CD4-positive, alpha-beta memory T cell (primary cell): ENCODE data around the gene BCR. TPM values are rescaled to one million over a fixed set of nuclear protein-coding genes. Genes with fewer than 3 reads are reported as not detected.

ENCODE experiments used
- CTCF ChIA-PET: fragments of 350-600 bp; sonication (Branson Sonifier 250); formaldehyde crosslinking; loops from one replicate; lab custom pipeline; 2021; ENCODE audit warnings: inconsistent platforms; ENCODE audit not compliant: partially characterized antibody; lab: Charles Lee
- POLR2A ChIA-PET: fragments of 350-600 bp; sonication (Branson Sonifier 250); formaldehyde crosslinking; loops from one replicate; lab custom pipeline; 2021; ENCODE audit not compliant: partially characterized antibody; lab: Charles Lee
- DNase-seq, 5 donors: peaks; one replicate each; pipeline versions ENCODE4 v3.0.0 to v3.0.0-alpha.2; 2020 to 2022; ENCODE audit warnings: mixed read lengths in 1 of 5
- H3K27ac ChIP-seq: one replicate; pipeline ENCODE4 v1.7.0; 2013; ENCODE audit warnings: low read depth, low read length
- H3K27me3 ChIP-seq: 2 replicates; pipeline ENCODE4 v1.7.0; 2013; ENCODE audit warnings: mild to moderate bottlenecking, low read length, moderate library complexity; ENCODE audit not compliant: insufficient read depth
- H3K36me3 ChIP-seq: 2 replicates; pipeline ENCODE4 v1.7.0; 2013; ENCODE audit warnings: mild to moderate bottlenecking, low read length, moderate library complexity; ENCODE audit not compliant: insufficient read depth
- H3K4me1 ChIP-seq: 2 replicates; pipeline ENCODE4 v1.7.0; 2013; ENCODE audit warnings: mild to moderate bottlenecking, low read length, moderate library complexity; ENCODE audit not compliant: insufficient read depth
- H3K4me3 ChIP-seq, 2 donors: one replicate each; pipeline ENCODE4 v1.7.0; 2013; ENCODE audit warnings: low read length in 2 of 2, mild to moderate bottlenecking in 1 of 2
- H3K9me3 ChIP-seq, 2 donors: one replicate each; pipeline ENCODE4 v1.7.0; 2013; ENCODE audit warnings: low read length in 2 of 2, control low read depth in 1 of 2; ENCODE audit not compliant: control insufficient read depth in 1 of 2
- H3K27ac Mint-ChIP-seq, 7 donors: one replicate each; pipeline ENCODE4 v1.8.0; 2020 to 2021; ENCODE audit warnings: mixed read lengths in 7 of 7, mild to moderate bottlenecking in 6 of 7, inconsistent platforms in 3 of 7, moderate library complexity in 3 of 7
- H3K27me3 Mint-ChIP-seq, 2 donors: one replicate each; pipeline ENCODE4 v1.8.0; 2020 to 2021; ENCODE audit warnings: mixed read lengths in 2 of 2
- H3K36me3 Mint-ChIP-seq, 2 donors: one replicate each; pipeline ENCODE4 v1.8.0; 2020 to 2021; ENCODE audit warnings: mixed read lengths in 2 of 2, inconsistent platforms in 1 of 2, mild to moderate bottlenecking in 1 of 2
- H3K4me1 Mint-ChIP-seq, 4 donors: one replicate each; pipeline ENCODE4 v1.8.0; 2020 to 2021; ENCODE audit warnings: mixed read lengths in 4 of 4, mild to moderate bottlenecking in 1 of 4
- H3K4me3 Mint-ChIP-seq, 8 donors: one replicate each; pipeline ENCODE4 v1.8.0; 2020 to 2021; ENCODE audit warnings: mixed read lengths in 8 of 8, mild to moderate bottlenecking in 7 of 8, moderate library complexity in 6 of 8, inconsistent platforms in 3 of 8
- H3K9me3 Mint-ChIP-seq, 8 donors: one replicate each; pipeline ENCODE4 v1.8.0; 2020 to 2021; ENCODE audit warnings: mixed read lengths in 8 of 8, mild to moderate bottlenecking in 5 of 8, inconsistent platforms in 3 of 8, moderate library complexity in 1 of 8
- intact Hi-C: fragments of 100-400 bp; cut with micrococcal nuclease; formaldehyde crosslinking; loops from one replicate; pipeline ENCODE4 v1.15.1; 2023
- polyA plus RNA-seq, 2 donors: library from polyadenylated mRNA; unstranded; fragments of 300-500 nt; fragmentation: Illumina TruSeq; gene quantifications; one replicate each; pipeline ENCODE4 v1.2.3, GENCODE V29; 2021
- total RNA-seq, 2 experiments: library from RNA; stranded (reverse); gene quantifications; one replicate each; pipeline ENCODE4 v1.2.3, GENCODE V29; 2021

BCR gene
- total and polyA plus RNA-seq, 4 experiments from 2014 or later = 3.3 to 75.6 (median 51.2) TPM

DNA sequence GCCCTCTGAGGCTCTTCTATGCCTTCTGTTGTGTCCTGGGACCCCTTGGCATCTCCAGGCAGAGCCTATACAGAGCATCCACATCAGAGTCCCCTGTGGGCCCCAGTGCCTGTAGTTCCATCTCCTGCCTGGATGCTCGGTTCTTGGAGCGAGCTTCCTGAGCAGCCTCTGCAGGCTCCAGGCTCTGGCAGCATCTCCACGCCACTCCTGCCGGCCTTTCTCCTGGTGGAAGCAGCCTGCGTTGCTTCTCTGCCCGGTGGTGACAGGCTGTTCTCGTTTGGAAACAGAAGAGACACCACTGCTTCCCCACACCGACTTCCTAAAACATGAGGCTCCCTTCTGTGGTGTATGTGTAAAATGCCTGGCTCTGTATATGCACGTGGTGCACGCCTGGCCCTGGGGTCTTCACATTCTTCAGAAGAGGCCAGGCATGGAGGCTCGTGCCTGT is 52.8 kb downstream of the BCR start:
- H3K9me3 Mint-ChIP-seq = peaks cover 0 to 19% (median 15%) of the 10 kb centered on the region in 8 donors
- POLR2A ChIA-PET = interaction anchor here (1.1 kb wide), 1 partner anchor 10 kb away, joined by 4 read pairs; no protein-coding TSS in a partner anchor
- no peak for DNase-seq
- H3K4me1 Mint-ChIP-seq = peaks cover 33 to 92% (median 56%) of the 10 kb centered on the region in 4 donors
- H3K27me3 Mint-ChIP-seq = no peaks in the 10 kb centered on the region
- peaks cover 22 to 31% of the 10 kb centered on the region in 2 donors for H3K36me3 Mint-ChIP-seq
- no peak overlapping the region for H3K4me3 ChIP-seq
- H3K27ac Mint-ChIP-seq = peak overlapping the region in 6 of 7 donors; percentile 54 to 82 (median 68)
- H3K36me3 ChIP-seq = no peaks in the 10 kb centered on the region
- CTCF ChIA-PET = no interaction called here
- H3K27me3 ChIP-seq = no peaks in the 10 kb centered on the region
- peaks cover 61% of the 10 kb centered on the region for H3K4me1 ChIP-seq
- no peak overlapping the region for H3K27ac ChIP-seq
- no peak overlapping the region for H3K4me3 Mint-ChIP-seq
- peaks cover 0 to 8% of the 10 kb centered on the region in 2 donors for H3K9me3 ChIP-seq
- intact Hi-C loops = no loop called here

DNA sequence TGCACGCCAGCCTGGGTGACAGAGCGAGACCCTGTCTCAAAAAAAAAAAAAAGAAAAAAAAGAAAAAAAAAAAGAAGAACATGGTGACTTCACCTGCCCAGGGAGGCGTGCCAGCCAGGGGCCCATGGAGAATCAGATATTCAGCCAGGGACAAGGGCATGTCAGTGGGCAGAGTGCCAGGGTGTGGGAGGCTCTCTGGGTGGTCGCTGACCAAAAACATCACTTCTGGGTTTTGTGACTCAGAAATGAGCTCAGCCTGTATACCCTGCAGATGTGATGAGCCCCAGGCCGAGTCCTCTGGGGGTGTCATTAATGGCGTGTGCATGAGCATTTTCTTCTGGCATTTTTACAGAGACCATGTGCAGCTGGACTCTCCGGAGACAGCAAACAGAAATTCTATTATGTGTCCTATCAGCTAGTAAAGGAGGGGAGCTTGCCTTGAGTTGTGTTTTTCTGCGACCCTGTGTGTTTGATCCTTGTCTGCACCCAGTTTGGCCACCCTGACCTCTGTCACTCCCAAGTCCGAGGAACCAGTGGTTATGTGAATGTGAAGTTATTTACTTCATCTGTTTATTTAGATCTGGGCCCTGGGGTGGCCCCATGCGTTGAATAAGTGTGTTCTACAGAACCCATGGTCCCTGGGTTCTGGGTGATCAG is 53.6 kb downstream of the BCR start:
- Mint-ChIP-seq H3K27me3 (no peaks in the 10 kb centered on the region), H3K27ac (peak overlapping the region in 6 of 7 donors; percentile 49 to 88 (median 74)), H3K36me3 (peaks cover 16 to 27% of the 10 kb centered on the region in 2 donors), H3K4me1 (peaks cover 36 to 91% (median 56%) of the 10 kb centered on the region in 4 donors), H3K9me3 (peaks cover 0 to 13% (median 8%) of the 10 kb centered on the region in 8 donors), H3K4me3 (no peak overlapping the region)
- DNase-seq = no peak
- CTCF ChIA-PET = interaction anchor here (0.7 kb wide), 1 partner anchor 47 kb away, joined by 3 read pairs; no protein-coding TSS in a partner anchor
- Histone ChIP-seq H3K9me3 (peaks cover 0 to 2% of the 10 kb centered on the region in 2 donors), H3K4me3 (no peak overlapping the region), H3K27ac (no peak overlapping the region), H3K4me1 (peaks cover 65% of the 10 kb centered on the region), H3K36me3 (no peaks in the 10 kb centered on the region), H3K27me3 (no peaks in the 10 kb centered on the region)
- intact Hi-C loops = no loop called here
- POLR2A ChIA-PET = no interaction called here

- H3K4me3 Mint-ChIP-seq = no peak overlapping the region
- H3K27ac Mint-ChIP-seq = peak overlapping the region; percentile 13 to 88 (median 65)
- no peak overlapping the region for H3K4me3 ChIP-seq
- peaks cover 39 to 92% (median 57%) of the 10 kb centered on the region in 4 donors for H3K4me1 Mint-ChIP-seq
- peaks cover 60% of the 10 kb centered on the region for H3K4me1 ChIP-seq
- intact Hi-C loops = no loop called here
- H3K9me3 ChIP-seq = no peaks in the 10 kb centered on the region
- ChIA-PET POLR2A (interaction anchor here (2.1 kb wide), 1 partner anchor 8 kb away, joined by 9 read pairs; no protein-coding TSS in a partner anchor), CTCF (interaction anchor here (0.7 kb wide), 1 partner anchor 47 kb away, joined by 3 read pairs; no protein-coding TSS in a partner anchor)
- no peaks in the 10 kb centered on the region for H3K36me3 ChIP-seq
- peaks cover 0 to 6% (median 3%) of the 10 kb centered on the region in 8 donors for H3K9me3 Mint-ChIP-seq
- H3K27ac ChIP-seq = no peak overlapping the region
- no peaks in the 10 kb centered on the region for H3K27me3 Mint-ChIP-seq
- no peak for DNase-seq
- H3K36me3 Mint-ChIP-seq = peaks cover 9 to 20% of the 10 kb centered on the region in 2 donors
- no peaks in the 10 kb centered on the region for H3K27me3 ChIP-seq
Observed at GRCh38 chr22:23234409-23235161, 54.3 kb downstream of the BCR start.

DNA sequence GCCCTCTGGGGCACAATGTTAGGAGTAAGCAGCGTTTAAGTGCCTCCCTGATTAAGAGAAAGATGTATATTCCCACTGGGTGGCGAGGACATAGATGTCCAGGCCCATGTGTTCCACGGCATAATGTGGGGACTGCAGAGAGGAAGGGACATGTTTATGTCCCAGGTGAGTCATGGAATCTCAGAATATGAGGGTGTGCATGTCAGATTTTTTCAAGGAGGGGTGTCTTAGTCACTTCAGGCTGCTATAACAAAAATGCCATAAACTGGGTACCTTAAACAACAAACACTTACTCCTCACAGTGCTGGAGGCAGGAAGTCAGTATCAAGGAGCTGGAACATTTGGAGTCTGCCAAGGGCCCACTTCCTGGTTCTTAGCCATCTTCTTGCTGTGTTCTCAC is 55.1 kb downstream of the BCR start:
- intact Hi-C loops = no loop called here
- H3K27me3 Mint-ChIP-seq = no peaks in the 10 kb centered on the region
- Histone ChIP-seq H3K36me3 (no peaks in the 10 kb centered on the region), H3K27ac (no peak overlapping the region), H3K9me3 (no peaks in the 10 kb centered on the region), H3K4me3 (no peak overlapping the region), H3K4me1 (peaks cover 52% of the 10 kb centered on the region), H3K27me3 (no peaks in the 10 kb centered on the region)
- peak overlapping the region in 1 of 8 donors; percentile 47 for H3K4me3 Mint-ChIP-seq
- DNase-seq = no peak
- CTCF ChIA-PET = interaction anchor here (0.6 kb wide), 1 partner anchor 57 kb away, joined by 3 read pairs; no protein-coding TSS in a partner anchor
- POLR2A ChIA-PET = interaction anchor here (2.1 kb wide), 1 partner anchor 9 kb away, joined by 9 read pairs; no protein-coding TSS in a partner anchor
- H3K36me3 Mint-ChIP-seq = peaks cover 5 to 11% of the 10 kb centered on the region in 2 donors
- peaks cover 36 to 89% (median 52%) of the 10 kb centered on the region in 4 donors for H3K4me1 Mint-ChIP-seq
- peak overlapping the region; percentile 15 to 89 (median 63) for H3K27ac Mint-ChIP-seq
- peaks cover 0 to 3% (median 0%) of the 10 kb centered on the region in 8 donors for H3K9me3 Mint-ChIP-seq

- H3K9me3 ChIP-seq = no peaks in the 10 kb centered on the region
- POLR2A ChIA-PET = interaction anchor here (2.1 kb wide), 1 partner anchor 10 kb away, joined by 9 read pairs; no protein-coding TSS in a partner anchor
Observed at GRCh38 chr22:23236026-23236425, 55.7 kb downstream of the BCR start.

GRCh38 chr22:23236440-23237184 is 56.3 kb downstream of the BCR start:
- Histone ChIP-seq H3K4me1 (peaks cover 56% of the 10 kb centered on the region), H3K27me3 (no peaks in the 10 kb centered on the region), H3K9me3 (no peaks in the 10 kb centered on the region), H3K4me3 (no peak overlapping the region), H3K27ac (no peak overlapping the region), H3K36me3 (no peaks in the 10 kb centered on the region)
- ChIA-PET CTCF (interaction anchor here (0.9 kb wide), 1 partner anchor 54 kb away, joined by 3 read pairs; no protein-coding TSS in a partner anchor), POLR2A (interaction anchor here (1.3 to 3.1 kb wide), 3 partner anchors 10 to 55 kb away, joined by 4 to 11 read pairs (median 9); no protein-coding TSS in a partner anchor)
- H3K4me3 Mint-ChIP-seq = peak overlapping the region in 5 of 8 donors; percentile 12 to 54 (median 26)
- no peak for DNase-seq
- intact Hi-C loops = no loop called here
- no peaks in the 10 kb centered on the region for H3K27me3 Mint-ChIP-seq
- peaks cover 0 to 3% (median 0%) of the 10 kb centered on the region in 8 donors for H3K9me3 Mint-ChIP-seq
- H3K36me3 Mint-ChIP-seq = peaks cover 5 to 11% of the 10 kb centered on the region in 2 donors
- H3K27ac Mint-ChIP-seq = peak overlapping the region in 6 of 7 donors; percentile 24 to 90 (median 74)
- peaks cover 41 to 91% (median 61%) of the 10 kb centered on the region in 4 donors for H3K4me1 Mint-ChIP-seq

More at GRCh38 chr22:23236026-23236425, 55.7 kb downstream of the BCR start:
- H3K27ac Mint-ChIP-seq = peak overlapping the region in 6 of 7 donors; percentile 63 to 82 (median 69)
- no peaks in the 10 kb centered on the region for H3K27me3 Mint-ChIP-seq
- H3K9me3 Mint-ChIP-seq = peaks cover 0 to 3% (median 0%) of the 10 kb centered on the region in 8 donors
- intact Hi-C loops = no loop called here
- Histone ChIP-seq H3K27ac (no peak overlapping the region), H3K4me1 (peaks cover 51% of the 10 kb centered on the region), H3K4me3 (no peak overlapping the region), H3K36me3 (no peaks in the 10 kb centered on the region), H3K27me3 (no peaks in the 10 kb centered on the region)
- peaks cover 39 to 89% (median 57%) of the 10 kb centered on the region in 4 donors for H3K4me1 Mint-ChIP-seq
- DNase-seq = no peak
- peaks cover 5 to 11% of the 10 kb centered on the region in 2 donors for H3K36me3 Mint-ChIP-seq
- CTCF ChIA-PET = interaction anchor here (0.6 kb wide), 1 partner anchor 58 kb away, joined by 3 read pairs; no protein-coding TSS in a partner anchor
- H3K4me3 Mint-ChIP-seq = peak overlapping the region in 2 of 8 donors; percentile 29 to 54
